Mesenchymal stem cell (in vitro differentiated cells and primary cell): Measurements from ENCODE around the gene SPRED2.

Experiments used
- DNase-seq: peaks from one replicate; pipeline ENCODE4 v3.0.0-alpha.2; 2013
- H2AFZ ChIP-seq: one replicate; pipeline ENCODE4 v1.6.1; 2013; ENCODE audit warnings: low read depth, mild to moderate bottlenecking, control low read depth, inconsistent platforms, low read length, moderate library complexity
- H2AK5ac ChIP-seq: 2 replicates; pipeline ENCODE4 v1.6.1; 2013; ENCODE audit warnings: low read length, moderate library complexity, mild to moderate bottlenecking, inconsistent platforms; ENCODE audit not compliant: severe bottlenecking
- H2BK120ac ChIP-seq: one replicate; pipeline ENCODE4 v1.6.1; 2013; ENCODE audit warnings: low read depth, mild to moderate bottlenecking, inconsistent platforms, low read length, moderate library complexity
- H2BK12ac ChIP-seq, 2 experiments: one replicate each; pipeline ENCODE4 v1.6.1; 2013; ENCODE audit warnings: inconsistent platforms in 2 of 2, low read length in 2 of 2, mild to moderate bottlenecking in 2 of 2, moderate library complexity in 2 of 2, control low read depth in 1 of 2
- H2BK15ac ChIP-seq: one replicate; pipeline ENCODE4 v1.6.1; 2013; ENCODE audit warnings: mild to moderate bottlenecking, low read depth, inconsistent platforms; ENCODE audit not compliant: poor library complexity, severe bottlenecking
- H2BK5ac ChIP-seq: 2 replicates; pipeline ENCODE4 v1.6.1; 2013; ENCODE audit warnings: low read depth, mild to moderate bottlenecking, low read length, control low read depth, inconsistent platforms; ENCODE audit not compliant: poor library complexity, severe bottlenecking
- H3K14ac ChIP-seq, 2 experiments: one replicate each; pipeline ENCODE4 v1.6.1; 2013; ENCODE audit warnings: inconsistent platforms in 2 of 2, low read length in 2 of 2, control low read depth in 1 of 2, mild to moderate bottlenecking in 1 of 2, moderate library complexity in 1 of 2
- H3K18ac ChIP-seq, 2 experiments: one replicate each; pipeline ENCODE4 v1.6.1; 2013; ENCODE audit warnings: inconsistent platforms in 2 of 2, low read length in 2 of 2, control low read depth in 1 of 2, low read depth in 1 of 2, mild to moderate bottlenecking in 1 of 2
- H3K23ac ChIP-seq, 2 experiments: one replicate each; pipeline ENCODE4 v1.6.1; 2013; ENCODE audit warnings: inconsistent platforms in 2 of 2, low read length in 2 of 2, mild to moderate bottlenecking in 2 of 2, moderate library complexity in 2 of 2, control low read depth in 1 of 2
- H3K27ac ChIP-seq: 2 replicates; pipeline ENCODE4 v1.5.1; 2013; ENCODE audit warnings: mild to moderate bottlenecking, moderate library complexity, low read length, control low read depth, inconsistent platforms; ENCODE audit not compliant: poor library complexity, severe bottlenecking
- H3K27me3 ChIP-seq, 2 experiments: 2 replicates each; pipeline versions ENCODE4 v1.6.1 to v1.7.0; 2013; ENCODE audit warnings: low read length in 2 of 2, mild to moderate bottlenecking in 2 of 2, moderate library complexity in 2 of 2, control low read depth in 1 of 2, inconsistent platforms in 1 of 2; ENCODE audit not compliant: control insufficient read depth in 1 of 2, insufficient read depth in 1 of 2
- H3K36me3 ChIP-seq, 2 experiments: 2 replicates each; pipeline versions ENCODE4 v1.6.1 to v1.7.0; 2013; ENCODE audit warnings: low read length in 2 of 2, control low read depth in 1 of 2, inconsistent platforms in 1 of 2, low read depth in 1 of 2, mild to moderate bottlenecking in 1 of 2; ENCODE audit not compliant: insufficient read depth in 2 of 2, control insufficient read depth in 1 of 2
- H3K4ac ChIP-seq, 2 experiments: one replicate each; pipeline ENCODE4 v1.6.1; 2013; ENCODE audit warnings: inconsistent platforms in 2 of 2, low read length in 2 of 2, mild to moderate bottlenecking in 2 of 2, moderate library complexity in 2 of 2, control low read depth in 1 of 2, low read depth in 1 of 2
- H3K4me1 ChIP-seq: 2 replicates; pipeline ENCODE4 v1.6.1; 2013; ENCODE audit warnings: low read depth, low read length, control low read depth; ENCODE audit not compliant: control insufficient read depth, insufficient read depth
- H3K4me2 ChIP-seq: 2 replicates; pipeline ENCODE4 v1.6.1; 2013; ENCODE audit warnings: low read length, mild to moderate bottlenecking, inconsistent platforms; ENCODE audit not compliant: poor library complexity, severe bottlenecking
- H3K4me3 ChIP-seq, 2 experiments: 2 replicates each; pipeline versions ENCODE4 v1.5.1 to v1.7.0; 2013; ENCODE audit warnings: low read length in 2 of 2, mild to moderate bottlenecking in 2 of 2, control low read depth in 1 of 2, low read depth in 1 of 2; ENCODE audit not compliant: insufficient read depth in 1 of 2
- H3K79me1 ChIP-seq: replicated peaks from 2 replicates; pipeline ENCODE4 v1.6.1; 2013; ENCODE audit warnings: mild to moderate bottlenecking, control low read depth, low read length, inconsistent platforms; ENCODE audit not compliant: poor library complexity, severe bottlenecking
- H3K9ac ChIP-seq: 2 replicates; pipeline ENCODE4 v1.7.0; 2013; ENCODE audit warnings: mild to moderate bottlenecking, low read length, moderate library complexity
- H3K9me3 ChIP-seq: 2 replicates; pipeline ENCODE4 v1.7.0; 2013; ENCODE audit warnings: mild to moderate bottlenecking, low read length; ENCODE audit not compliant: control insufficient read depth
- H4K8ac ChIP-seq: one replicate; pipeline ENCODE4 v1.6.1; 2013; ENCODE audit warnings: inconsistent platforms, mild to moderate bottlenecking, low read length, moderate library complexity
- H4K91ac ChIP-seq: one replicate; pipeline ENCODE4 v1.6.1; 2013; ENCODE audit warnings: mild to moderate bottlenecking, low read length, inconsistent platforms
- WGBS: methylation state at CpG from one replicate; pipeline ENCODE4 v1.1.7; 2013; ENCODE audit warnings: mixed read lengths; 5-methylcytosine and 5-hydroxymethylcytosine counted together

Gene SPRED2

GRCh38 chr2:65296971-65297370, 135.4 kb downstream of the SPRED2 start:
- H3K4me1 ChIP-seq = peaks cover 18% of the 10 kb centered on the region
- H4K91ac ChIP-seq = no peak overlapping the region
- H2BK12ac ChIP-seq = no peak overlapping the region
- no peak overlapping the region for H3K23ac ChIP-seq
- H3K36me3 ChIP-seq = no peaks in the 10 kb centered on the region
- no peak overlapping the region for H2BK5ac ChIP-seq
- no peaks in the 10 kb centered on the region for H3K27me3 ChIP-seq
- H3K27ac ChIP-seq = no peak overlapping the region
- no peak overlapping the region for H3K9ac ChIP-seq
- no peak overlapping the region for H3K4me3 ChIP-seq
- DNase-seq = no peak
- H3K18ac ChIP-seq = no peak overlapping the region
- no peak overlapping the region for H3K4me2 ChIP-seq
- WGBS = 98% methylated on average over 7 of the region's 7 CpGs
- no peak overlapping the region for H2AK5ac ChIP-seq
- H3K4ac ChIP-seq = no peak overlapping the region
- H2BK15ac ChIP-seq = no peak overlapping the region
- no peak overlapping the region for H2BK120ac ChIP-seq
- no peaks in the 10 kb centered on the region for H3K9me3 ChIP-seq
- H3K14ac ChIP-seq = no peak overlapping the region
- no peaks in the 10 kb centered on the region for H3K79me1 ChIP-seq
- H2AFZ ChIP-seq = no peak overlapping the region
- no peak overlapping the region for H4K8ac ChIP-seq

- no peak overlapping the region for H3K9ac ChIP-seq
- no peak overlapping the region for H3K14ac ChIP-seq
- no peak overlapping the region for H2BK15ac ChIP-seq
- H2AK5ac ChIP-seq = no peak overlapping the region
- no peak overlapping the region for H2AFZ ChIP-seq
- no peaks in the 10 kb centered on the region for H3K27me3 ChIP-seq
- H2BK5ac ChIP-seq = no peak overlapping the region
- no peak overlapping the region for H3K23ac ChIP-seq
- peaks cover 4% of the 10 kb centered on the region for H3K4me1 ChIP-seq
- 45% methylated on average over 6 of the region's 6 CpGs for WGBS
- no peak overlapping the region for H4K91ac ChIP-seq
- peak overlapping the region in 1 of 2 experiments; percentile 61 for H2BK12ac ChIP-seq
- no peaks in the 10 kb centered on the region for H3K9me3 ChIP-seq
- no peaks in the 10 kb centered on the region for H3K36me3 ChIP-seq
- no peak overlapping the region for H3K27ac ChIP-seq
- no peak overlapping the region for H3K4me2 ChIP-seq
- DNase-seq = no peak
- peak overlapping the region in 1 of 2 experiments; percentile 63 for H3K4ac ChIP-seq
- H2BK120ac ChIP-seq = no peak overlapping the region
- no peak overlapping the region for H3K4me3 ChIP-seq
- H3K79me1 ChIP-seq = no peaks in the 10 kb centered on the region
- H4K8ac ChIP-seq = no peak overlapping the region
- H3K18ac ChIP-seq = no peak overlapping the region
Measured at GRCh38 chr2:65294701-65295100, 137.7 kb downstream of the SPRED2 start.

GRCh38 chr2:65294136-65294535, 138.3 kb downstream of the SPRED2 start:
- WGBS = 78% methylated on average over 4 of the region's 6 CpGs
- no peaks in the 10 kb centered on the region for H3K36me3 ChIP-seq
- no peak overlapping the region for H2BK12ac ChIP-seq
- no peak overlapping the region for H2AK5ac ChIP-seq
- no peak overlapping the region for H4K91ac ChIP-seq
- H2AFZ ChIP-seq = no peak overlapping the region
- no peak overlapping the region for H3K23ac ChIP-seq
- H2BK15ac ChIP-seq = no peak overlapping the region
- H3K14ac ChIP-seq = no peak overlapping the region
- H3K4ac ChIP-seq = no peak overlapping the region
- H3K27me3 ChIP-seq = no peaks in the 10 kb centered on the region
- H3K79me1 ChIP-seq = no peaks in the 10 kb centered on the region
- H2BK5ac ChIP-seq = no peak overlapping the region
- H2BK120ac ChIP-seq = no peak overlapping the region
- H3K18ac ChIP-seq = peak overlapping the region in 1 of 2 experiments; percentile 16
- no peaks in the 10 kb centered on the region for H3K9me3 ChIP-seq
- DNase-seq = no peak
- H3K4me2 ChIP-seq = no peak overlapping the region
- H4K8ac ChIP-seq = no peak overlapping the region
- H3K27ac ChIP-seq = no peak overlapping the region
- H3K9ac ChIP-seq = no peak overlapping the region
- no peak overlapping the region for H3K4me3 ChIP-seq
- no peaks in the 10 kb centered on the region for H3K4me1 ChIP-seq

GRCh38 chr2:65293376-65293775, 139.0 kb downstream of the SPRED2 start:
- Histone ChIP-seq H3K14ac (no peak overlapping the region), H3K27ac (no peak overlapping the region), H2BK120ac (no peak overlapping the region), H3K9ac (no peak overlapping the region), H3K36me3 (no peaks in the 10 kb centered on the region), H3K23ac (no peak overlapping the region), H3K79me1 (no peaks in the 10 kb centered on the region), H3K4ac (no peak overlapping the region), H3K4me3 (no peak overlapping the region), H2BK12ac (peak overlapping the region; percentile 57 to 79), H4K8ac (peak overlapping the region; percentile 66), H2BK5ac (no peak overlapping the region), H3K4me1 (no peaks in the 10 kb centered on the region), H2AK5ac (no peak overlapping the region), H2BK15ac (no peak overlapping the region), H3K9me3 (no peaks in the 10 kb centered on the region), H3K18ac (peak overlapping the region in 1 of 2 experiments; percentile 38), H3K27me3 (no peaks in the 10 kb centered on the region), H4K91ac (peak overlapping the region; percentile 7), H3K4me2 (no peak overlapping the region), H2AFZ (no peak overlapping the region)
- DNase-seq = no peak
- whole genome bisulfite sequencing = 91% methylated on average over 5 of the region's 5 CpGs
